Left lobe of liver (tissue), 2 donors: Measurements from ENCODE around the gene ARRDC3. TPM values are rescaled to one million over a fixed set of nuclear protein-coding genes. Genes with fewer than 3 reads are reported as not detected.
A peak's percentile ranks its signal among the peaks of the same experiment; 100 is the strongest.
"Not testable (repeated sequence)": the region's sequence is repeated elsewhere in the genome, so short reads cannot be mapped to it uniquely, and the experiment has no call there.

ENCODE experiments used
- ATAC-seq: fragments of 200-7000 bp; cut with Tn5 transposase; one replicate; pipeline ENCODE4 v1.9.1; 2020; ENCODE audit warnings: mild to moderate bottlenecking, moderate library complexity
- DNase-seq: peaks from one replicate; pipeline ENCODE4 v3.0.0-alpha.2; 2020; ENCODE audit warnings: low spot score
- total RNA-seq: library from RNA; stranded (reverse); gene quantifications from one replicate; pipeline ENCODE4 v1.2.1, GENCODE V29; 2021
- donor health status: DM: no; HTN: no; CAD: no; lungs with moderate emphysema.
- donor health status: DM: no; HTN: yes; CAD: no.

The ARRDC3 gene, protein sequence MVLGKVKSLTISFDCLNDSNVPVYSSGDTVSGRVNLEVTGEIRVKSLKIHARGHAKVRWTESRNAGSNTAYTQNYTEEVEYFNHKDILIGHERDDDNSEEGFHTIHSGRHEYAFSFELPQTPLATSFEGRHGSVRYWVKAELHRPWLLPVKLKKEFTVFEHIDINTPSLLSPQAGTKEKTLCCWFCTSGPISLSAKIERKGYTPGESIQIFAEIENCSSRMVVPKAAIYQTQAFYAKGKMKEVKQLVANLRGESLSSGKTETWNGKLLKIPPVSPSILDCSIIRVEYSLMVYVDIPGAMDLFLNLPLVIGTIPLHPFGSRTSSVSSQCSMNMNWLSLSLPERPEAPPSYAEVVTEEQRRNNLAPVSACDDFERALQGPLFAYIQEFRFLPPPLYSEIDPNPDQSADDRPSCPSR
- total RNA-seq, result 30.0 TPM

GRCh38 chr5:91383027-91383955 lies at the start of gene ARRDC3:
Gene ARRDC3, minus strand, starts transcription at chr5:91383317. Its CDS starts 225 bp downstream, at chr5:91383092.
- ATAC-seq (peak; percentile 68), DNase-seq (peak; percentile 97)

DNA sequence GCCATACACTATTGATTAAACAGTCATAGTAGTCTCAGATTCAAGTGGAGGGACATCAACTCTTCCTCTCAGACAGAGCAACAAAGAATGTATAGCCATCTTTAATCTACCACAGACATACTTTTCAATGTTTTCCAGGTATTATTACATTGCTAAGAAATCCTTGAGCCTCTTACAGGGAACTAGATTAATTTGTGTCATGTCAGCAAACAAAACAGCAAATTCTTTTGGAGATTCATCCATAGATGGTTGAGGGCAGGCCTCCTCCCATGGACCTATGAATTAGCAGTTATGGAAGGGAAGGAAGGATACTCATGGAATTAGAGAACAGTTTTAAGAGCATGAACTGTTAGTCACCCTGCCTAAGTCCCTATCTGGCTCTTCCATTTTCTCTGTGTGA lies 47.8 kb upstream of the ARRDC3 start:
- ATAC-seq, result no peak
- no peak for DNase-seq

DNA sequence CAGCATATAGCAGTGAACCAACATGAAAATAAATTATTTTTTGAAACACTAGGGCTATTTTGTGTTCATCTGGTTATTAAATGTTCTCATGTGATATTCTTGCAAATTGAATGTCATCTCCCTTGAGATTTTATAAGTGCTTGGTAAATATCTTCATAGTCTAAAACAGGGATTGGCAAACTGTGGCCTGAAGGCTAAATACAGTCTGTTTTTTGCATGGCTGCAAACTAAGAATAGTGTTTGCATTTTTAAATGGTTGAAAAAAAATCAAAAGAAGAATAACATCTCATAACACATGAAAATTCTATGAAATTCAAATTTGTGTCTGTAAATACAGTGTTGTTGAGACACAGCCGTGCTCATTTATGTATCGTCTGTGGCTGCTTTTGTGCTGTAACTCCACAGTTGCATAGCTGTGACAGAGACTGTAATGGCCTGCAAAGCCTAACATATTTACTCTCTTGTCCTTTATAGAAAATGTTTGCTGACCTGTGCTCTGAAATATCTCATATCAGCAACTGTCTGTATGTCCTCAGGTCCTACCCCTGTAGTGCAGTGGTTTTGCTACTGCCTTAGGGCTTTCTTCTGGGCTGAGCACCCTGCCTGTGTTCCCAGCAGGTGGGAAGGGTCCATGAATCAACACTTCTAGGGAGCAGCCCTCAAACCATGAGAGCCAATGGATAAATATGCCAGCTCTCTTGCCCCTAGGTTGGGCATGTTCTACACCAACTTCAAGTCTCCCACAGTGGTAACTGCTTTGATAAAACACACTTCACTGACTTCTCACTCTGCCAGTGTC lies 41.7 kb upstream of the ARRDC3 start:
- DNase-seq, result no peak
- ATAC-seq, result no peak

GRCh38 chr5:91423871-91424270 lies 40.8 kb upstream of the ARRDC3 start:
- DNase-seq (no peak), ATAC-seq (no peak)

GRCh38 chr5:91420879-91421278 lies 37.8 kb upstream of the ARRDC3 start:
- no peak for DNase-seq
- ATAC-seq, result no peak

GRCh38 chr5:91419571-91420537 lies 36.7 kb upstream of the ARRDC3 start:
- ATAC-seq, result peak; percentile 96
- DNase-seq, result peak; percentile 73

GRCh38 chr5:91419136-91419535 lies 36.0 kb upstream of the ARRDC3 start:
- DNase-seq (no peak), ATAC-seq (peak; percentile 64)

DNA sequence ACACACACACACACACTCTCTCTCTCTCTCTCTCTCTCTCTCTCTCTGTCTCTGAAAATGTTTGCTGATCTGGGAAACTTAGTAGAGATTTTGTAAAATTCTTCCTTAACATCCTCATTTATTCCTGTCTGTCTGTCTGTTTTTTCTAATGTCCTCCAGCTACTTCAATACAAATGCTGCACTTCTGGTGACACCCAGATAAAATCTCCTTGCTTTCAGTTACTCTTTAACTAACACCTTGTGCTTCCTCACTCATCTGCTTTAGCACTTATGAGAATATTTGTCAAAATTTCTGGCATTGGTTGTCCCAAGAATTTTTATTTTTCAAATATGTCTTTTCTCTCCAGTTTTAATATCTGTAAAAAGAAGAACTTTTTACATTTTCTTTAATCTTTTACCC lies 35.0 kb upstream of the ARRDC3 start:
- DNase-seq (no peak), ATAC-seq (peak; percentile 58)

DNA sequence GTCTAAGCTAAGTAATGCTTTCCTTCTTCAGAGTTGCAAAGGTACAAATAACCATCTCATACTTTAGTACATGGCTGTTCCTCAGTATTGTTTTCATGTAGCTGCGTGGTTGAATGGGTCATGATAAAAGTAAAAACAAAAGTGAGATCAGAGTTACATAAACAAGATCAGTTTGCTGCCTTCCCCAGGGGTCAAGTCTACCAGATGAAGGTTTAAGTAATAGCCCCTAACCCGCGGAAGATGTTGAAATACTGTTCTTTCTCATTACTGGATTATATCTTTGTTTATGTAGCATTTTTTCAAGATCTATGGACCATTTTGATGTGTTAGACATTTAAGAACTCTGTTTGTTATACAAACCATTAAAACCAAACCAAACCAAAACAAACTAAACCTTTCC lies 34.1 kb upstream of the ARRDC3 start:
- no peak for ATAC-seq
- no peak for DNase-seq

DNA sequence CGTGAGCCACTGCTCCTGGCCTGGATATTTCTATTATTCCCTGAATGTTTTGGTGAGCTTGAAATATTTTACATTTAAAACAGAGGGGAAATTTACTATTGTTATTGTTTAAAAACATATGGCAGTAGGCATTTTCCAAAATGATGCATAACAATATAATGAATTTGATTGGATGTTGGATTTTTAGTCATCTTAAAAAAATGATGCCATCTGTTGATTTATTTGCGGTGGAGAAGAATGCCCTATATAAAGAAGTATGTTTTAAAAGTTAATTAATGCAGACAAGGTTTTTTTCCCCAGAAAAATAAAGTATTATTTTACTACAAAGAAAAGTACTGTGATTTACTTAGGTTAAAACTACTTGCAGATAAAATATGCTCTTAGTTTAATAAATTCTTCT lies 33.4 kb upstream of the ARRDC3 start:
- no peak for DNase-seq
- no peak for ATAC-seq

DNA sequence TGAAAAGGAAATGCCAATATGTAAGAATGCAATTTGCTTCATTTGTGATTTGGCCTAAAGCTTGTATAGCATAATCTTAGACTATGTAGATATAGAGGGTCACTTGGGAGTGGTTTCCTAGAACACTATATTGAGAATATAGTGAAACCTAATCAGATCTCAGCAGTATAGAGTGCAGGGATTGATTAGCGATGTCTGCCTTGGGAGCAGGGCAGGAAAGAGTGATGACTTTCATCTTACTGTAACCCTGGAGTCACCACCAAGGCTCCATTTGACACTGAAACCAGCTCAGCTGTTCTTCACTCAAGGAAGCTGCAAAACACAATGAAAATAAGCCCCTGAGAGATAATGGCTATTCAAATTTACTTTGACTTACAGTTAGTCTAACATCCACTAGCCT lies 26.2 kb upstream of the ARRDC3 start:
- ATAC-seq (no peak), DNase-seq (no peak)

DNA sequence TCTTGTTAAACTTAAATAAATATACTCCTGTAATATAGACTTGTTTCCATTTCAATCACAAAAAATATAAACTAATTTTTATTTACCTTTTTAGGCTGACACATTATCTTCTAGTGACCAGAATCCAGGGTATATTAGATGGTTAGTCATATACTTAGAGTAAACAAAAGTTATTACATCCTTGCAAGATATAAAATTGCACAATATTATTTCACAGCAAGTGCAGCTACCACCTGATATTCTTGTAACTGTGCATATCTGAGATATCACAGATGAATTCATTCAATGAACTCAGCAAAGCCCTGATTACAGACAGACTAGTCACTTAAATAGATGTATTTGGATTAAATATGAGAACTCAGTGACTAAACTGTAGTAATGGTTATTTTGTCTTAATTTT lies 25.6 kb upstream of the ARRDC3 start:
- ATAC-seq (no peak), DNase-seq (no peak)

DNA sequence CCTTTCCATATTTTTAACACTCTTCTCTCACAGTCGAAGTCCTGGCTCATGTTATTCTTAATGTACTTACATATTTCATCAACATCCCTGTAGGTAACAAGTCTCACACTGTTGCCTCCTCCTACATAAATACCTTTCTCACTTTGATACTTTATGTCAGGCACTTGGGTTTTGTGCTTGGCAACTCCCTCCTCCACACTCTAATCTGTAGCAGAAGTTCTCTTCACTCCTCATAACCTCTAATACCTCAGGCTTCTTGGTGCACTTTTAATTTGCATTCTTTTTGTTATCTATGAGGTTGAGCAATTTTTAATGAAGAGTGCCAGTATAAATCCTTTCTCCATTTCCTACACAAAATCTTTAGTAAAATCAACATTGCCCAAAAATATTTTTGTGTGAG lies 24.1 kb upstream of the ARRDC3 start:
- ATAC-seq, result no peak
- DNase-seq, result no peak

GRCh38 chr5:91403438-91403837 lies 20.3 kb upstream of the ARRDC3 start:
- DNase-seq (no peak), ATAC-seq (no peak)

GRCh38 chr5:91401175-91401574 lies 18.1 kb upstream of the ARRDC3 start:
- DNase-seq (no peak), ATAC-seq (no peak)

DNA sequence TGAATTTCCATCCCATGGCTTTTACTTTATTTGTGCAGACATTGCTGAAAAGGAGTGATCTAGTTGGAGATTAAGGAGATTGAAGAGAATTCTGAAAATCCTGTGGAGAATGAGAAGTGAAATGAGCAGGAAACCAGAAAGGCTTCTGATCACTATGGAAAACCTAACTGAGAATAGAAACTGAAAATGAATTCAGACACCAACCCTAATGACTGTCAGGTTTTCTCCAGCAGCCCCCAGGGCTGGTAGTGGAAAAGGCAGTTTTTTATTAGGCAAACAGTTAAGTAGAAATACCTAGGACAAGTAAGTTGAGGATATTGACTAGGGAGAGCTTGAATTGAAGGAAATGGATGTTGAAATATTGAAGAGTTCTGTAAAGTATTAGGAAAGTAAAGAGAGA lies 14.7 kb upstream of the ARRDC3 start:
- no peak for ATAC-seq
- no peak for DNase-seq

- no peak for DNase-seq
- no peak for ATAC-seq
Measured at GRCh38 chr5:91390268-91390667, 7.2 kb upstream of the ARRDC3 start.

DNA sequence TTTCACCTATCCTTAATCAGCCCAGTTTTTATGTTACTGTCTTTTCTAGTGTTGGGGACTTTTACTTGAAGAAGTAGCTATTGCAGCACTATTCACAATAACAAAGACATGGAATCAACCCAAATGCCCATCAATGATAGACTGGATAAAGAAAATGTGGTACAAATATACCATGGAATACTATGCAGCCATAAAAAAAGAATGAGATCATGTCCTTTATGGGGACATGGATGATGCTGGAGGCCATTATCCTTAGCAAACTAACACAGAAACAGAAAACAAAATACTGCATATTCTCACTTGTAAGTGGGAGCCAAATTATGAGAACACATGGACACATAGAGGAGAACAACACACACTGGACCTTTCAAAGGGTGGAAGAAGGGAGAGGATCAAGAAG lies 6.4 kb upstream of the ARRDC3 start:
- ATAC-seq, DNase-seq: not testable (repeated sequence)

DNA sequence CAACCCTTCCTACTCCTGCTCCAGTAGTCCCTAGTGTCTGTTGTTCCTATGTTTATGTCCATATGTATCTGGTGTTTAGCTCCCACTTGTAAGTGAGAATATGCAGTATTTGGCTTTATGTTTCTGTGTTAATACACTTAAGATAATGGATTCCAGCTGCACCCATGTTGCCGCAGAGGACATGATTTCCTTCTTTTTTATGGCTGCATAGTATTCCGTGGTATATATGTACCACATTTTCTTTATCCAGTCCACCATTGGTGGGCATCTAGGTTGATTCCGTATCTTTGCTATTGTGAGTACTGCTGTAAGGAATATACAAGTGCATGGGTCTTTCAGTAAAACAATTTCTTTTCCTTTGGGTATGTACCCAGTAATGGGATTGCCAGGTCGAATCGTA lies 5.2 kb upstream of the ARRDC3 start:
- ATAC-seq (no peak), DNase-seq (no peak)

DNA sequence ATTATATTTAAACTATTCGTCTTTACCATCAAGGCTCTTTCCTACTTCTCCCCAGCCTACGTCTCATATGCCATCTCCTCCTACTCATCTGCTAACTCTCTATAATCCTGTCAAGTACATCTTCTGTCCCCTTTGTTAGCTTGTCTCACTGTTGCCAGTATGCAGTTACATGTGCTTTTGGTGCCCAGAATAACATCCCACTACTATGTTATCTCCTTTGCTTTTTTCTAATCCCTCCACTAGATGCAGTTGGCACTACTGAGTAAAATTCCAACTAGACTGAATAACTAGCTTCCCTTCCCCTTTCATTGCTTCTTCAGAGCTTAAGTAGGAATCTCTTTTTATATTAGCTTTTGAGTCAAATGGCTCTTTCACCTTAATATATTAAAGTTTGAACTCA lies 3.0 kb upstream of the ARRDC3 start:
- no peak for DNase-seq
- no peak for ATAC-seq
